HepG2 (cell line): ENCODE data around the gene PBX2. TPM values are rescaled to one million over a fixed set of nuclear protein-coding genes. Genes with fewer than 3 reads are reported as not detected.
A peak's percentile ranks its signal among the peaks of the same experiment; 100 is the strongest.

ENCODE experiments used
- CCAR2 ChIP-seq: fragments of 200-400 bp; formaldehyde crosslinking; optimal IDR thresholded peaks from 2 replicates; pipeline ENCODE3; 2018; ENCODE audit warnings: low read depth, mild to moderate bottlenecking, low read length, moderate library complexity
- ERF ChIP-seq: IDR thresholded peaks from 2 replicates; pipeline ENCODE4 v1.6.1; 2018; ENCODE audit warnings: missing biosample characterization, missing genetic modification reagents
- GATA4 ChIP-seq: sonication (generic); IDR thresholded peaks from 2 replicates; pipeline ENCODE4 v1.6.1; 2016; ENCODE audit warnings: antibody characterized with exemption, low read depth, borderline replicate concordance
- HDAC2 ChIP-seq: sonication (generic); formaldehyde crosslinking; IDR thresholded peaks from 2 replicates; pipeline ENCODE4 v1.4.0; 2020; ENCODE audit warnings: missing genetic modification reagents
- HNF1B ChIP-seq: sonication (generic); formaldehyde crosslinking; IDR thresholded peaks from 2 replicates; pipeline ENCODE4 v1.5.1; 2020; ENCODE audit warnings: mild to moderate bottlenecking, moderate library complexity, missing genetic modification reagents
- HNRNPH1 ChIP-seq: fragments of 200-400 bp; formaldehyde crosslinking; optimal IDR thresholded peaks from 2 replicates; pipeline ENCODE3; 2017; ENCODE audit warnings: mild to moderate bottlenecking, low read depth, low read length
- IRF2 ChIP-seq: IDR thresholded peaks from 2 replicates; pipeline ENCODE4 v1.6.1; 2018; ENCODE audit warnings: missing genetic modification reagents, missing compliant biosample characterization
- MED1 ChIP-seq: sonication (generic); formaldehyde crosslinking; IDR thresholded peaks from 2 replicates; pipeline ENCODE4 v1.4.0; 2020; ENCODE audit warnings: missing genetic modification reagents
- MIER2 ChIP-seq: IDR thresholded peaks from 2 replicates; pipeline ENCODE4 v1.6.1; 2016; ENCODE audit warnings: missing biosample characterization, missing genetic modification reagents
- PCBP2 ChIP-seq: fragments of 200-400 bp; formaldehyde crosslinking; optimal IDR thresholded peaks from 2 replicates; pipeline ENCODE3; 2018; ENCODE audit warnings: low read length, low read depth; ENCODE audit not compliant: poor library complexity, severe bottlenecking
- SAP130 ChIP-seq: IDR thresholded peaks from 2 replicates; pipeline ENCODE4 v1.6.1; 2016; ENCODE audit warnings: low read depth
- SMYD3 ChIP-seq: sonication (generic); formaldehyde crosslinking; IDR thresholded peaks from 2 replicates; pipeline ENCODE4 v1.8.1; 2023; ENCODE audit warnings: mild to moderate bottlenecking, missing genetic modification reagents
- SOX5 ChIP-seq: IDR thresholded peaks from 2 replicates; pipeline ENCODE4 v1.6.1; 2016; ENCODE audit warnings: borderline replicate concordance
- ZBTB10 ChIP-seq: sonication (generic); formaldehyde crosslinking; IDR thresholded peaks from 2 replicates; pipeline ENCODE4 v1.4.0; 2020; ENCODE audit warnings: missing genetic modification reagents, borderline replicate concordance
- ZNF24 ChIP-seq: fragments of 450-650 bp; IDR thresholded peaks from 2 replicates; pipeline ENCODE4 v1.6.1; 2017; ENCODE audit warnings: antibody characterized with exemption, mild to moderate bottlenecking
- ZNF546 ChIP-seq: sonication (generic); formaldehyde crosslinking; conservative IDR thresholded peaks from 2 replicates; pipeline ENCODE4 v1.8.1; 2023; ENCODE audit warnings: mild to moderate bottlenecking, missing genetic modification reagents
- ZNF567 ChIP-seq: sonication (generic); formaldehyde crosslinking; IDR thresholded peaks from 2 replicates; pipeline ENCODE4 v1.8.1; 2023; ENCODE audit warnings: mild to moderate bottlenecking, missing genetic modification reagents, borderline replicate concordance
- polyA plus RNA-seq, 8 experiments: library from polyadenylated mRNA; depleted of rRNA in 3 of 8; stranded (reverse) in 7 of 8; unstranded in 1 of 8; fragments of >200 nt; fragmentation: Illumina TruSeq in 4 of 8; extraction: Trizol in 4 of 8; gene quantifications; 2 replicates each; pipeline versions ENCODE4 v1.2.1 to v1.2.3, GENCODE V29; 2011 to 2016; ENCODE audit warnings: low read depth in 4 of 8, missing spikeins in 1 of 8, mixed read lengths in 1 of 8; ENCODE audit not compliant: insufficient read depth in 1 of 8
- total RNA-seq, 5 experiments: library from RNA; depleted of rRNA; stranded (reverse); fragments of >200 nt; fragmentation: Illumina TruSeq; extraction: Trizol; gene quantifications; 2 replicates each; pipeline ENCODE4 v1.2.3, GENCODE V29; 2016; ENCODE audit warnings: low read depth in 1 of 5
- TF ChIP-seq, protein P1 (sequence below): IDR thresholded peaks from 2 replicates; pipeline ENCODE4 v1.6.1; 2016; ENCODE audit warnings: missing compliant biosample characterization, missing genetic modification reagents, borderline replicate concordance
- TF ChIP-seq, protein P2 (sequence below): IDR thresholded peaks from 2 replicates; pipeline ENCODE4 v1.6.1; 2016; ENCODE audit warnings: low read depth
- TF ChIP-seq, protein P3 (sequence below): sonication (generic); formaldehyde crosslinking; conservative IDR thresholded peaks from 2 replicates; pipeline ENCODE4 v1.4.0; 2020; ENCODE audit warnings: missing genetic modification reagents

Gene PBX2
- total and polyA plus RNA-seq, 2 of the 13 experiments (the other 11 are each of a cell fraction or from before 2014, with no cell fraction given) = 42.3 to 77.8 TPM

DNA sequence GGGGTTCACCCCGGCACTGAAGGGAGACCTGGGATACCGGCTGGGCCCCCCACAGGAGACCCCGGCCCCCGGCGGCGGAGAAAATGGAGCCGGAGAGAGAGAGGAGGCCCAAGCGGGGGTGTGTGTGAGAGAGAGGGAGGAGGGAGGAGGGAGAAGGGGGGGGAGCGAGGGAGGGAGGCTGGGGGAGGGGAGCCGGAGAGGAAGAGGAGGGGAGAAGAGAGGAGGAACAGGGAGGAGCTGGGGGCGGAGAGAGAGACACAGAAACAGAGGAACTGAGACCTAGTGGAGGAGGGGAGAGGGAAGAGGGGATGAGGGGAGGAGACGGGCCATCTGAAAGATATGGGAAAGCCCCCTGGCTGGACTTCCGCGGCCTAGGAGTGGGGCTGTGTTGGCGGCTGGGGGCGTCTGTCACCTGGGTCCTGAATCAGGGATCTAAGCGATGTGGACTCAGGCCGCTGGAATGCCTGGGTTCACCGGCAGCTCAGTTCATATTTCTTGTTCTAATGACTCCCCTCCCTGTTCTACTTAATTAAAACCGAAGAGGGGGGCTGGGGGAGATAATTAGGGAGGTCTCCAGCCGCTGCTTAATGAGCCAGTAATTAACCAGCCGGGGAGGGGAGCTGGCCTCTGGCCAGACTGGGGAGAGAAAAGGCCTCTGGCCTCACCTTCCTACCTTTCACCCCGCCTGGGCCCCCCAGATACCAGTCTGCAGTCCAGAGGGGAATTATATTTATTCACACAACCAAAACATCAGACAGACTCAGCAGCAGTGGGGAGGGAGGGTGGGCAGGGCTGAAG lies at the start of gene PBX2 (continued):
- TF ChIP-seq, protein P1, sequence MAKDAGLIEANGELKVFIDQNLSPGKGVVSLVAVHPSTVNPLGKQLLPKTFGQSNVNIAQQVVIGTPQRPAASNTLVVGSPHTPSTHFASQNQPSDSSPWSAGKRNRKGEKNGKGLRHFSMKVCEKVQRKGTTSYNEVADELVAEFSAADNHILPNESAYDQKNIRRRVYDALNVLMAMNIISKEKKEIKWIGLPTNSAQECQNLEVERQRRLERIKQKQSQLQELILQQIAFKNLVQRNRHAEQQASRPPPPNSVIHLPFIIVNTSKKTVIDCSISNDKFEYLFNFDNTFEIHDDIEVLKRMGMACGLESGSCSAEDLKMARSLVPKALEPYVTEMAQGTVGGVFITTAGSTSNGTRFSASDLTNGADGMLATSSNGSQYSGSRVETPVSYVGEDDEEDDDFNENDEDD (CRISPR knock-in tag) = no peak
- TF ChIP-seq ERF (peak; percentile 36; the same call in 1 of the 2 replicates), GATA4 (peak; percentile 62; the same call in 1 of the 2 replicates), HNRNPH1 (peak; percentile 92), MED1 (CRISPR knock-in tag) (no peak), ZNF546 (no peak), ZNF24 (no peak), HNF1B (CRISPR knock-in tag) (no peak), SOX5 (no peak), MIER2 (CRISPR knock-in tag) (0 out of 2 replicates have a peak, but pooled peaks have one; percentile 30), ZNF567 (no peak), PCBP2 (peak; percentile 81), CCAR2 (peak; percentile 66), SMYD3 (CRISPR knock-in tag) (0 out of 2 replicates have a peak, but pooled peaks have one; percentile 36), IRF2 (CRISPR knock-in tag) (0 out of 2 replicates have a peak, but pooled peaks have one; percentile 1), HDAC2 (CRISPR knock-in tag) (peak; percentile 47; the same call in 1 of the 2 replicates), SAP130 (CRISPR knock-in tag) (peak; percentile 89), ZBTB10 (CRISPR knock-in tag) (no peak)
- TF ChIP-seq, protein P2, sequence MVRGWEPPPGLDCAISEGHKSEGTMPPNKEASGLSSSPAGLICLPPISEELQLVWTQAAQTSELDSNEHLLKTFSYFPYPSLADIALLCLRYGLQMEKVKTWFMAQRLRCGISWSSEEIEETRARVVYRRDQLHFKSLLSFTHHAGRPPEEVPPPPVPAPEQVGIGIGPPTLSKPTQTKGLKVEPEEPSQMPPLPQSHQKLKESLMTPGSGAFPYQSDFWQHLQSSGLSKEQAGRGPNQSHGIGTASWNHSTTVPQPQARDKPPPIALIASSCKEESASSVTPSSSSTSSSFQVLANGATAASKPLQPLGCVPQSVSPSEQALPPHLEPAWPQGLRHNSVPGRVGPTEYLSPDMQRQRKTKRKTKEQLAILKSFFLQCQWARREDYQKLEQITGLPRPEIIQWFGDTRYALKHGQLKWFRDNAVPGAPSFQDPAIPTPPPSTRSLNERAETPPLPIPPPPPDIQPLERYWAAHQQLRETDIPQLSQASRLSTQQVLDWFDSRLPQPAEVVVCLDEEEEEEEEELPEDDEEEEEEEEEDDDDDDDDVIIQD (CRISPR knock-in tag) = peak; percentile 68
- TF ChIP-seq, protein P3, sequence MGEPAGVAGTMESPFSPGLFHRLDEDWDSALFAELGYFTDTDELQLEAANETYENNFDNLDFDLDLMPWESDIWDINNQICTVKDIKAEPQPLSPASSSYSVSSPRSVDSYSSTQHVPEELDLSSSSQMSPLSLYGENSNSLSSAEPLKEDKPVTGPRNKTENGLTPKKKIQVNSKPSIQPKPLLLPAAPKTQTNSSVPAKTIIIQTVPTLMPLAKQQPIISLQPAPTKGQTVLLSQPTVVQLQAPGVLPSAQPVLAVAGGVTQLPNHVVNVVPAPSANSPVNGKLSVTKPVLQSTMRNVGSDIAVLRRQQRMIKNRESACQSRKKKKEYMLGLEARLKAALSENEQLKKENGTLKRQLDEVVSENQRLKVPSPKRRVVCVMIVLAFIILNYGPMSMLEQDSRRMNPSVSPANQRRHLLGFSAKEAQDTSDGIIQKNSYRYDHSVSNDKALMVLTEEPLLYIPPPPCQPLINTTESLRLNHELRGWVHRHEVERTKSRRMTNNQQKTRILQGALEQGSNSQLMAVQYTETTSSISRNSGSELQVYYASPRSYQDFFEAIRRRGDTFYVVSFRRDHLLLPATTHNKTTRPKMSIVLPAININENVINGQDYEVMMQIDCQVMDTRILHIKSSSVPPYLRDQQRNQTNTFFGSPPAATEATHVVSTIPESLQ (CRISPR knock-in tag) = no peak
